ENCODE measurements around the gene UQCC2.

Gene UQCC2

DNA sequence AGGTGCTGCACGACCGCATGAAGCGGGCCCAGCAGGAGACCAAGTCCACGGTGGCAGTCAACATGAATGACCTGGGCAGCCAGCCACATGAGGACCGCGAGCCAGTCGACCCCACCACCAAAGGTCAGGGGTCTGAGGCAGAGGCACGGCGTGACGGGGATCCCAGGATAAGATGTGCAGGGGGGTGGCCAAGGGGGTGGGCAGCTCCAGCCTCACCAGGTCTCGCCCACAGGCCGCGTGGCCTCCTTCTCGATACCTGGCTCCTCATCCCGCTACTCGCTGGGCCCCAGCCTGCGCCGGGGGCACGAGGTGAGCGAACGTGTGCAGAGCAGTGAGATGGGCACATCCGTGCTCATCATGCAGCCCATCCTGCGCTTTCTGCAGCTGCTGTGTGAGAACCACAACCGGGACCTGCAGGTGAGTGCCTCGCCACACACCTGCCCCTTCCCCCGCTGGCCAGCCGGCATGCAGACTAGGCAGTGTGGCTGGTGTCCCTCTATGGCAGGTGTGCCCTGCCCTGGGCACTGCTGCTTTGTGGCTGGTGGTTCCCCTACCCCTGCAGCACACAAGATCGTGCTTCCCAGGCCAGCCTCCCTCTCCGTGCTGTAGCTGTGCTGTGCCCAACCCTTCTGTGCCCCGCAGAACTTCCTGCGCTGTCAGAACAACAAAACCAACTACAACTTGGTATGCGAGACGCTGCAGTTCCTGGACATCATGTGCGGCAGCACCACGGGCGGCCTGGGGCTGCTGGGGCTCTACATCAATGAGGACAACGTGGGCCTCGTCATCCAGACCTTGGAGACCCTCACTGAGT lies 25.9 kb downstream of the UQCC2 start:
- H3K27ac ChIP-seq (ENCODE audit: low read depth, low read length), result no peak overlapping the region
- H3K27me3 ChIP-seq (ENCODE audit: control insufficient read depth in 1 of 2, insufficient read depth in 2 of 2, low read length in 2 of 2), result no peaks in the 10 kb centered on the region
- H3K4me3 ChIP-seq (ENCODE audit: low read depth in 1 of 2, low read length in 2 of 2), result no peak overlapping the region
- no peaks in the 10 kb centered on the region for H3K9me3 ChIP-seq (ENCODE audit: control insufficient read depth in 1 of 2, low read length in 2 of 2)
- peaks cover 62 to 92% of the 10 kb centered on the region in 2 donors for H3K36me3 ChIP-seq (ENCODE audit: control insufficient read depth in 1 of 2, insufficient read depth in 2 of 2, low read length in 2 of 2)
- no peaks in the 10 kb centered on the region for H3K4me1 ChIP-seq (ENCODE audit: control insufficient read depth in 1 of 2, insufficient read depth in 2 of 2, low read length in 2 of 2)
- H3K9ac ChIP-seq (ENCODE audit: low read depth in 1 of 2, low read length in 2 of 2), result no peak overlapping the region

- no peak overlapping the region for H3K27ac ChIP-seq (ENCODE audit: low read depth, low read length)
- H3K27me3 ChIP-seq (ENCODE audit: control insufficient read depth in 1 of 2, insufficient read depth in 2 of 2, low read length in 2 of 2), result no peaks in the 10 kb centered on the region
- H3K36me3 ChIP-seq (ENCODE audit: control insufficient read depth in 1 of 2, insufficient read depth in 2 of 2, low read length in 2 of 2), result peaks cover 56 to 94% of the 10 kb centered on the region in 2 donors
Observed at GRCh38 chr6:33684983-33685382, 26.5 kb downstream of the UQCC2 start.

DNA sequence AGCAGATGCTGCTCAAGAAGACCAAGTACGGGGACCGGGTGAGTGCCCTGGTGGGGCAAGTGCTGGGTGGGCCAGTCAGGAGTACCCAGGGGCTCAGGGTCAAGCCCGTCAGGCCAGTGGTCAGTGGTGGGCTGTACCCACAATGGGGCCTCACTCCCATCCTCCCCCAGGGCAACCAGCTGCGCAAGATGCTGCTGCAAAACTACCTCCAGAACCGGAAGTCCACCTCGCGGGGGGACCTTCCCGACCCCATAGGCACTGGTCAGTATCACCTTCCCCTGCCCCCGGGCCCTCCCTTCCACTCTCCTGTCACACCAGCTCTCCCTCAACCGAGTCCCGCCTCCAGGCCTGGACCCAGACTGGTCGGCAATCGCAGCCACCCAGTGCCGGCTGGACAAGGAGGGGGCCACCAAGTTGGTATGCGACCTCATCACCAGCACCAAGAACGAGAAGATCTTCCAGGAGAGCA lies 27.0 kb downstream of the UQCC2 start:
- Histone ChIP-seq H3K4me1 (ENCODE audit: control insufficient read depth in 1 of 2, insufficient read depth in 2 of 2, low read length in 2 of 2) (no peaks in the 10 kb centered on the region), H3K4me3 (ENCODE audit: low read depth in 1 of 2, low read length in 2 of 2) (no peak overlapping the region), H3K9ac (ENCODE audit: low read depth in 1 of 2, low read length in 2 of 2) (no peak overlapping the region), H3K27ac (ENCODE audit: low read depth, low read length) (no peak overlapping the region), H3K9me3 (ENCODE audit: control insufficient read depth in 1 of 2, low read length in 2 of 2) (no peaks in the 10 kb centered on the region), H3K27me3 (ENCODE audit: control insufficient read depth in 1 of 2, insufficient read depth in 2 of 2, low read length in 2 of 2) (no peaks in the 10 kb centered on the region), H3K36me3 (ENCODE audit: control insufficient read depth in 1 of 2, insufficient read depth in 2 of 2, low read length in 2 of 2) (peaks cover 56 to 94% of the 10 kb centered on the region in 2 donors)

More at GRCh38 chr6:33684983-33685382, 26.5 kb downstream of the UQCC2 start:
- no peaks in the 10 kb centered on the region for H3K9me3 ChIP-seq (ENCODE audit: control insufficient read depth in 1 of 2, low read length in 2 of 2)
- H3K4me1 ChIP-seq (ENCODE audit: control insufficient read depth in 1 of 2, insufficient read depth in 2 of 2, low read length in 2 of 2), result no peaks in the 10 kb centered on the region
- H3K4me3 ChIP-seq (ENCODE audit: low read depth in 1 of 2, low read length in 2 of 2), result no peak overlapping the region
- no peak overlapping the region for H3K9ac ChIP-seq (ENCODE audit: low read depth in 1 of 2, low read length in 2 of 2)

DNA sequence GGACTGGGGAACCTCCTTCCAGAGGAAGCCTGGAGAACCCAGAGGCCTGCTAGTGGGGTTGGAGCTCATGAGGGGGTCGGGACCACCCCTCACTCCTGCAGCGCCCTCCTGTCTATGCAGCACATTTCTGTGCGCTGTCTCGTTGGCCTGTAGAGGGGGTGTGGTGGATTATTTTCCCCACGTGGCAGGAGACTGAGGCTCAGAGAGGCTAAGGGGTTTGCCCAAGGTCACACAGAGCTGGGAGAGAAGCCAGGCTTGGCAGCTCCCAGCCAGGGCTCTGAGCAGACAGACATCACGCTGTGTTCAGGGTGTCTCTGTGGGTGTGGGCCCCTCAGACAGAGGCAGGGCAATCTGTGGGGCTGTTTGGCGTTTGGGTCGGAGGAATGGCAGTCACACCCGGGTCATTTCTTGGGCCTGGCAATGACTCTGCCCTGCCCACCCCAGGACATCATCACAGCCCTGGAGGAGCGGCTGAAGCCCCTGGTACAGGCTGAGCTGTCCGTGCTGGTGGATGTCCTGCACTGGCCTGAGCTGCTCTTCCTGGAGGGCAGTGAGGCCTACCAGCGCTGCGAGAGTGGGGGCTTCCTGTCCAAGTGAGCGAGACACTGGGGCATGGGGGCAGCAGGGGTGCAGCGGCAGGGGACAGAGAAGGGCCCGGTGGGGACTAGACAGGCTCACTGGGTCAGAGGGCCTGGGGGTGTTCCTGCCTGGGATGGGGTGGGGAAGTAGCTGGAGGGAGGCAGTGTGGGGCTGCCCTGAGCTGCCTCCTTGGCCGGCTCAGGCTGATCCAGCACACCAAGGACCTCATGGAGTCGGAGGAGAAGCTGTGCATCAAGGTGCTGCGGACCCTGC lies 27.7 kb downstream of the UQCC2 start:
- Histone ChIP-seq H3K27ac (ENCODE audit: low read depth, low read length) (no peak overlapping the region), H3K9me3 (ENCODE audit: control insufficient read depth in 1 of 2, low read length in 2 of 2) (no peaks in the 10 kb centered on the region), H3K4me3 (ENCODE audit: low read depth in 1 of 2, low read length in 2 of 2) (no peak overlapping the region), H3K9ac (ENCODE audit: low read depth in 1 of 2, low read length in 2 of 2) (no peak overlapping the region), H3K27me3 (ENCODE audit: control insufficient read depth in 1 of 2, insufficient read depth in 2 of 2, low read length in 2 of 2) (no peaks in the 10 kb centered on the region), H3K36me3 (ENCODE audit: control insufficient read depth in 1 of 2, insufficient read depth in 2 of 2, low read length in 2 of 2) (peaks cover 56 to 94% of the 10 kb centered on the region in 2 donors), H3K4me1 (ENCODE audit: control insufficient read depth in 1 of 2, insufficient read depth in 2 of 2, low read length in 2 of 2) (no peaks in the 10 kb centered on the region)

DNA sequence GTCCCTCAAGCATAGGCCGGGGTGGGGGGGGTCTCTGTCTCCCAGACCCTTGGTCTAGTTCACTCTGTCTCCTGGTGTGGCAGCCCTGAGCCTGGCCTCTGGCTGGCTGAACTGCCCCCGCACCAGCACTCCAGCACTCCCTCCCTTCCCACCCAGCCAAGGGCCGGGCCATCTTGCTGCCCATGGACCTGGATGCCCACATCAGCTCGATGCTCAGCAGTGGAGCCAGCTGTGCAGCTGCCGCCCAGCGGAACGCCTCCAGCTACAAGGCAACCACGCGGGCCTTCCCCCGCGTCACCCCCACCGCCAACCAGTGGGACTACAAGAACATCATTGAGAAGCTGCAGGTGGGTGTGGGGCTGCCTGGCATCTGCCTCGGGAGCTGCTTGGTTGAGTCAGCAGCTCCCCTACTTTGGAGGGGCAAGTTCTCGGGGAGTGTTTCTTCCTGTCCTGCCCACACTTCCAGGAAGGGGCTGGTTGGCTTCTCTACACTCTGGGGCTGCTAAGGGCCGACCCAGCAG lies 28.4 kb downstream of the UQCC2 start:
- H3K27me3 ChIP-seq (ENCODE audit: control insufficient read depth in 1 of 2, insufficient read depth in 2 of 2, low read length in 2 of 2), result no peaks in the 10 kb centered on the region
- no peaks in the 10 kb centered on the region for H3K9me3 ChIP-seq (ENCODE audit: control insufficient read depth in 1 of 2, low read length in 2 of 2)
- peaks cover 52 to 95% of the 10 kb centered on the region in 2 donors for H3K36me3 ChIP-seq (ENCODE audit: control insufficient read depth in 1 of 2, insufficient read depth in 2 of 2, low read length in 2 of 2)
- no peak overlapping the region for H3K4me3 ChIP-seq (ENCODE audit: low read depth in 1 of 2, low read length in 2 of 2)
- H3K4me1 ChIP-seq (ENCODE audit: control insufficient read depth in 1 of 2, insufficient read depth in 2 of 2, low read length in 2 of 2), result no peaks in the 10 kb centered on the region
- no peak overlapping the region for H3K9ac ChIP-seq (ENCODE audit: low read depth in 1 of 2, low read length in 2 of 2)
- H3K27ac ChIP-seq (ENCODE audit: low read depth, low read length), result no peak overlapping the region

GRCh38 chr6:33682341-33682740 lies 29.2 kb downstream of the UQCC2 start:
- H3K27me3 ChIP-seq (ENCODE audit: control insufficient read depth in 1 of 2, insufficient read depth in 2 of 2, low read length in 2 of 2), result no peaks in the 10 kb centered on the region
- no peaks in the 10 kb centered on the region for H3K4me1 ChIP-seq (ENCODE audit: control insufficient read depth in 1 of 2, insufficient read depth in 2 of 2, low read length in 2 of 2)
- no peak overlapping the region for H3K27ac ChIP-seq (ENCODE audit: low read depth, low read length)
- H3K36me3 ChIP-seq (ENCODE audit: control insufficient read depth in 1 of 2, insufficient read depth in 2 of 2, low read length in 2 of 2), result peaks cover 47 to 95% of the 10 kb centered on the region in 2 donors
- no peak overlapping the region for H3K4me3 ChIP-seq (ENCODE audit: low read depth in 1 of 2, low read length in 2 of 2)
- no peaks in the 10 kb centered on the region for H3K9me3 ChIP-seq (ENCODE audit: control insufficient read depth in 1 of 2, low read length in 2 of 2)
- no peak overlapping the region for H3K9ac ChIP-seq (ENCODE audit: low read depth in 1 of 2, low read length in 2 of 2)

DNA sequence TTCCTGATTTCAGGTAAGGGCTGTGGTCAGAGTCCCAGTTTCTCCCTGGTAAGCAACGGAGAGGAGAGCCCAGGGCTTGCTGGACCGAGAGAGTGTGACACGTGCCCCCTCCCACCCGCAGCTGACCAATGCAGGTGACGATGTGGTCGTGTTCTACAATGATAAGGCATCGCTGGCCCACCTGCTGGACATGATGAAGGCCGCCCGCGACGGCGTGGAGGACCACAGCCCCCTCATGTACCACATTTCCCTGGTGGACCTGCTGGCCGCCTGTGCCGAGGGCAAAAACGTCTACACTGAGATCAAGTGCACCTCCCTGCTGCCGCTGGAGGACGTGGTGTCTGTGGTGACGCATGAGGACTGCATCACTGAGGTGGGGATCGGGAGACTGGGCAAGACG lies 31.7 kb downstream of the UQCC2 start:
- Histone ChIP-seq H3K4me1 (ENCODE audit: control insufficient read depth in 1 of 2, insufficient read depth in 2 of 2, low read length in 2 of 2) (no peaks in the 10 kb centered on the region), H3K27ac (ENCODE audit: low read depth, low read length) (no peak overlapping the region)

DNA sequence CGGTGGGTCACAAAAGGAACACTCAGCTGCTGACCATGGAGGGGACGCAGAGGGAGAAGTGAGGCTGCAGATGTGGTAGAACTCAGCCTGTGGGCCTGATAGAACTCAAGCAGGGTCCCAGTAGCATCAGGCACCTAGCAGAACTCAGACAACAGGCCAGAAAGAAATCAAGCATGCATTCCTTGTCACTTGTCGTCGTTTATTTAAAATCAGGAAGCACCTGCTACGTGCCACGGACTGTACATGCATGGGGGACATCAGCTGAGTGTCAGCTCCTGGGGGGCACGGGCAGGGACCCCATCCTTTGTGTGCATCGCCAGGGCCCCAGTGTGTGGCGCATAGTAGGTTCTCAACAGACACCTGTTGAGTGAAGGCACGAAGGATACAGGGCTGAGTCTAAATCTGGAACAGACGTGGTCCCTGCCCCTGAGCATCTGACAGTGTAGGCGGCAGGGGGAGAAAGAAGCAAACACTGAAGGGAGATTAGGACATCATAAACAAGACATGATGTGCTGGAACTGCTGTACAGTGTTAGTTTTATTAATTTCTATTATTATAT lies 32.5 kb downstream of the UQCC2 start:
- Histone ChIP-seq H3K27ac (ENCODE audit: low read depth, low read length) (no peak overlapping the region), H3K27me3 (ENCODE audit: control insufficient read depth in 1 of 2, insufficient read depth in 2 of 2, low read length in 2 of 2) (no peaks in the 10 kb centered on the region), H3K9ac (ENCODE audit: low read depth in 1 of 2, low read length in 2 of 2) (no peak overlapping the region), H3K4me1 (ENCODE audit: control insufficient read depth in 1 of 2, insufficient read depth in 2 of 2, low read length in 2 of 2) (no peaks in the 10 kb centered on the region), H3K36me3 (ENCODE audit: control insufficient read depth in 1 of 2, insufficient read depth in 2 of 2, low read length in 2 of 2) (peaks cover 44 to 95% of the 10 kb centered on the region in 2 donors), H3K4me3 (ENCODE audit: low read depth in 1 of 2, low read length in 2 of 2) (no peak overlapping the region), H3K9me3 (ENCODE audit: control insufficient read depth in 1 of 2, low read length in 2 of 2) (no peaks in the 10 kb centered on the region)

More for the DNA sequence above, 31.7 kb downstream of the UQCC2 start:
- Histone ChIP-seq H3K36me3 (ENCODE audit: control insufficient read depth in 1 of 2, insufficient read depth in 2 of 2, low read length in 2 of 2) (peaks cover 44 to 95% of the 10 kb centered on the region in 2 donors), H3K27me3 (ENCODE audit: control insufficient read depth in 1 of 2, insufficient read depth in 2 of 2, low read length in 2 of 2) (no peaks in the 10 kb centered on the region), H3K9me3 (ENCODE audit: control insufficient read depth in 1 of 2, low read length in 2 of 2) (no peaks in the 10 kb centered on the region), H3K4me3 (ENCODE audit: low read depth in 1 of 2, low read length in 2 of 2) (no peak overlapping the region), H3K9ac (ENCODE audit: low read depth in 1 of 2, low read length in 2 of 2) (no peak overlapping the region)

GRCh38 chr6:33678233-33678931 lies 33.1 kb downstream of the UQCC2 start:
- Histone ChIP-seq H3K9ac (ENCODE audit: low read depth in 1 of 2, low read length in 2 of 2) (no peak overlapping the region), H3K9me3 (ENCODE audit: control insufficient read depth in 1 of 2, low read length in 2 of 2) (no peaks in the 10 kb centered on the region), H3K27me3 (ENCODE audit: control insufficient read depth in 1 of 2, insufficient read depth in 2 of 2, low read length in 2 of 2) (no peaks in the 10 kb centered on the region), H3K36me3 (ENCODE audit: control insufficient read depth in 1 of 2, insufficient read depth in 2 of 2, low read length in 2 of 2) (peaks cover 47 to 95% of the 10 kb centered on the region in 2 donors), H3K4me3 (ENCODE audit: low read depth in 1 of 2, low read length in 2 of 2) (no peak overlapping the region), H3K4me1 (ENCODE audit: control insufficient read depth in 1 of 2, insufficient read depth in 2 of 2, low read length in 2 of 2) (no peaks in the 10 kb centered on the region), H3K27ac (ENCODE audit: low read depth, low read length) (no peak overlapping the region)

All from duodenal mucosa (tissue), 2 donors.